Right atrium auricular region (tissue), 2 donors: Measurements from ENCODE around the gene TMEM54. TPM values are rescaled to one million over a fixed set of nuclear protein-coding genes. Genes with fewer than 3 reads are reported as not detected.

Experiments
- DNase-seq: peaks from one replicate; pipeline ENCODE4 v3.0.0-alpha.2; 2019; ENCODE audit warnings: low spot score
- H3K27ac ChIP-seq, 2 donors: fragments of 200-600 bp; sonication (generic); 1 replicate in 1 of 2; 2 replicates in 1 of 2; pipeline ENCODE4 v1.5.1; 2016 to 2019
- H3K27me3 ChIP-seq, 2 donors: fragments of 200-600 bp; sonication (generic); one replicate each; pipeline versions ENCODE4 v1.5.1 to v1.6.0; 2017 to 2019
- H3K36me3 ChIP-seq: fragments of 200-600 bp; sonication (generic); one replicate; pipeline ENCODE4 v1.5.1; 2016
- H3K4me1 ChIP-seq, 2 donors: fragments of 200-600 bp; sonication (generic); one replicate each; pipeline versions ENCODE4 v1.5.1 to v1.6.0; 2017 to 2019
- H3K4me3 ChIP-seq, 2 donors: fragments of 200-600 bp; sonication (generic); 1 replicate in 1 of 2; 2 replicates in 1 of 2; pipeline ENCODE4 v1.5.1; 2017 to 2019; ENCODE audit warnings: mild to moderate bottlenecking in 1 of 2, moderate library complexity in 1 of 2
- H3K9me3 ChIP-seq, 2 donors: fragments of 200-600 bp; sonication (generic); one replicate each; pipeline ENCODE4 v1.5.1; 2019
- total RNA-seq, 2 donors: library from RNA; depleted of rRNA; stranded (reverse); fragments of >200 nt; gene quantifications; one replicate each; pipeline ENCODE4 v1.1.0, GENCODE V29; 2016
- TF ChIP-seq, protein P1 (sequence below), 2 donors: fragments of 200-600 bp; sonication (generic); IDR thresholded peaks; one replicate each; pipeline ENCODE4 v1.5.1; 2019; ENCODE audit warnings: antibody characterized with exemption in 2 of 2

TMEM54 gene
- total RNA-seq, 2 donors from 2014 or later, result 4.7 to 37.9 TPM

DNA sequence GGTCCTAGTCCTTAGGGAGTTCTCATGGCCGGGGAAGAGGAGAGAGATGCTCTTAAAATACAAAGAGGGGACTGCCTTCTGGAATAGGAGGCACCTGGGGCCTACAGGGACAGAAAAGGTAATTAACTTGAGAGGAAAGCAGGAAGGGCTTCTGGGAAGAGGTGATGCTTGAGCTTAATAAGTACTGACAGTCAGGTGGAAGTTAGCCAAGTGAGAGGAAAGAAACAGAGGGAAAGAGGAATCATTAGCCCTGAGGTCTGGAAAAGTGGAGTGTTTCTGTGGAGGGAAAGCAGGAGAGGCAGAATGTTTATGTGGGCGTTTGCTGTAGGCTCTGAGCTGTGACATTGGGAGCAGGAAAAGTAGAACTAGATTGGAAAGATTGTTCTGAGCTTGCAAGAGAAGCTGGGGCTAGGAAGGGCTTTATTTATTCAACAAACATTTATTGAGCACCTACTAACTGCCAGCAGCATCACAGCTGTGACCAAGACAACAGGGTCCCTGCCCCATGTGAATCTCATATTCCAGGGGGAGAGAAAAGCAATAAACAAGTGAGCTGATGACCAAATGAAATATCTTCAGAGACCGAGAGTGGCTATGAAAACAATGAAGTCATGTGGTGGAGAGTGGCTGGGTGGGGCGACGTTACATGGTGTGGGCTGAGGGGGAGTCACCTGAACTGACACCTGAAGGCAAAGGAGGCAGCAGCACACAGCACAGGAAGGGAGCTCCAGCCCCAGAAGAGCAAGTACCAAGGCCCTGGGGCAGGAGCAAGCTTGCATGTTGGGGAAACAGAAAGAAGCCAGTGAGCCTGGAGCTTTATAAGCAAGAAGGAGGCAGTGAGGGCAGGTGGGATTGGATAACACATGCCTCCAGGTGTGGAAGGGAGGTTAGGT, 26.1 kb downstream of the TMEM54 start:
- peaks cover 0 to 50% of the 10 kb centered on the region in 2 donors for H3K4me1 ChIP-seq

DNA sequence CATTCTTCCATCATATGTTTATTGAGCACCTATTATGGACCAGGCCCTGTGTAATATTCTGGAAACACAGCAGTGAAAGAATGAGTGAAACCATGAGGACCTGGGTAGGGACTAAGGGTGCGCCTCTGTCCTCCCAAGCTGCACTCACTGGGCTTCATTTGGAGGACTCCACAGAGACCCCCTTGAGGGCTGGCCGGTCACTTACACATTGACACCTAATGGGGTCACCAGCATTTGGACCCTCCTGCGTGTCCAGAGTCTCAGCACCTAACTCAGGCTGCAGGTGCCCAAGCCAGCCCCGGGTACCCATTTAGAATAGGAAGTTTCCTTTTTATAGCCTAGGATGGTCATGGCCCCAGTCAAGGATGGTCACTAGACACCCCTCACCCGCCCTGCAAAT, 27.7 kb downstream of the TMEM54 start:
- TF ChIP-seq, protein P1, sequence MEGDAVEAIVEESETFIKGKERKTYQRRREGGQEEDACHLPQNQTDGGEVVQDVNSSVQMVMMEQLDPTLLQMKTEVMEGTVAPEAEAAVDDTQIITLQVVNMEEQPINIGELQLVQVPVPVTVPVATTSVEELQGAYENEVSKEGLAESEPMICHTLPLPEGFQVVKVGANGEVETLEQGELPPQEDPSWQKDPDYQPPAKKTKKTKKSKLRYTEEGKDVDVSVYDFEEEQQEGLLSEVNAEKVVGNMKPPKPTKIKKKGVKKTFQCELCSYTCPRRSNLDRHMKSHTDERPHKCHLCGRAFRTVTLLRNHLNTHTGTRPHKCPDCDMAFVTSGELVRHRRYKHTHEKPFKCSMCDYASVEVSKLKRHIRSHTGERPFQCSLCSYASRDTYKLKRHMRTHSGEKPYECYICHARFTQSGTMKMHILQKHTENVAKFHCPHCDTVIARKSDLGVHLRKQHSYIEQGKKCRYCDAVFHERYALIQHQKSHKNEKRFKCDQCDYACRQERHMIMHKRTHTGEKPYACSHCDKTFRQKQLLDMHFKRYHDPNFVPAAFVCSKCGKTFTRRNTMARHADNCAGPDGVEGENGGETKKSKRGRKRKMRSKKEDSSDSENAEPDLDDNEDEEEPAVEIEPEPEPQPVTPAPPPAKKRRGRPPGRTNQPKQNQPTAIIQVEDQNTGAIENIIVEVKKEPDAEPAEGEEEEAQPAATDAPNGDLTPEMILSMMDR (IDR thresholded peaks at IDR 0.05), result no peak
- H3K4me3 ChIP-seq, result no peak overlapping the region
- no peak for DNase-seq
- no peak overlapping the region for H3K27ac ChIP-seq
- peaks cover 0 to 52% of the 10 kb centered on the region in 2 donors for H3K4me1 ChIP-seq
- H3K36me3 ChIP-seq, result no peaks in the 10 kb centered on the region
- no peaks in the 10 kb centered on the region for H3K9me3 ChIP-seq
- no peaks in the 10 kb centered on the region for H3K27me3 ChIP-seq

More for the DNA sequence above, 26.1 kb downstream of the TMEM54 start:
- Histone ChIP-seq H3K27ac (no peak overlapping the region), H3K9me3 (no peaks in the 10 kb centered on the region), H3K27me3 (no peaks in the 10 kb centered on the region), H3K4me3 (no peak overlapping the region), H3K36me3 (no peaks in the 10 kb centered on the region)
- no peak for DNase-seq
- TF ChIP-seq, protein P1 (IDR thresholded peaks at IDR 0.05), result no peak

DNA sequence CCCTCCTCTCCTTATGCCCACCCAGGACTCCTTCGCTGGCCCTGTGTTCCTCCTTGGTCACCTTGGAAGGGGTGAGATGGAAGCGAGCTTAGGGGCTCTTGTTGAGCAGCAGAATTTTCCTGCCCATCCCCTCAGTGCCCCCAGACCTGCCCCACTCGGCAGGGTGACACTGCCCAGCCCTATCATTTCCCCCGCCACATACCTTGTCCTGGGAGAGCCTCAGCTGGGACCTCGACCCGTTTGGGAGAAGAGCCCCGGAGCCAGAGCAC, 29.1 kb downstream of the TMEM54 start:
- H3K4me3 ChIP-seq, result peak overlapping the region in 1 of 2 donors; percentile 17
- peak overlapping the region in 1 of 2 donors; percentile 43 for H3K27ac ChIP-seq
- peaks cover 0 to 40% of the 10 kb centered on the region in 2 donors for H3K4me1 ChIP-seq
- DNase-seq, result no peak
- H3K36me3 ChIP-seq, result no peaks in the 10 kb centered on the region
- no peaks in the 10 kb centered on the region for H3K9me3 ChIP-seq
- TF ChIP-seq, protein P1 (IDR thresholded peaks at IDR 0.05), result no peak
- no peaks in the 10 kb centered on the region for H3K27me3 ChIP-seq

DNA sequence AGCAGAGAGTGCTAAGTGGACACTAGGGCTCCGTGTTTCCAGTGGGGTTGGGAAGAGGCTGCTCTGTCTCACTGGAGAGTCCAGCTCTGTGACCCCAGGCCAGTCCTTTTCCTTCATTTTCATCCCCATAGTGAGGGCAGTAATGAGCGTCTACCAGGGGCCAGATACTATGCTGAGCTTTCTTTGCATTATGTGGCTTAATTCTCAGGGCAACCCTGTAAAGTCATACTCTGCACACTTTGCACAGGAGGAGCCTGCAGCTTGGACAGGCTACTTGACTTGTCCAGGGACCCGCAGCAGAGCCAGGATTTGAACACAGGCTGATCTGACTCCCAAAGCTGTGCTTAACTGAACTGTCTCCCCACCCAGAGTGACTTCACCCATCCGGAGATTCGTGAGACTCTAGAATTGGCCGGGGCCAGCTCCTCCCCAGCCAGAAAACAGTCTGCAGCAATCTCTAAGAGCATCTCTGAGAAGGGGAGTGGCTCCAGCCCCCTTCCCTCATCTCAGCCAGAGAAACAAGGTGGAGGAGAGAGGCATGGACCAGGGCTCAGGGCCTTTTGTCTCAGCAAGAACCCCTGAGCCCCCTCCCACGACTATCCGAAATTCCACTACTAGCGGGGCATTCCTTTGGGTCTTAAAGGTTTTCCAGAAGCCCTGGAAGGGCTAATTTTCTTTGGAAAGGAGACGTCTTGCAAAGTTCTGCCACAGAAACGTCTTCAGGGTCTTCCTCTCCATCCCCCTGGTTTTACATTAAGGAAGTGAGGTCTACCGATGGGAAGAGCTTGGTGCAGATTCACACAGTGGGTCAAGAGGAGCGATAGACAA, 29.6 kb downstream of the TMEM54 start:
- DNase-seq, result peak; percentile 68
- Histone ChIP-seq H3K27me3 (no peaks in the 10 kb centered on the region), H3K4me1 (peaks cover 0 to 34% of the 10 kb centered on the region in 2 donors), H3K4me3 (peak overlapping the region; percentile 46 to 60), H3K9me3 (no peaks in the 10 kb centered on the region), H3K36me3 (no peaks in the 10 kb centered on the region), H3K27ac (peak overlapping the region; percentile 78 to 81)
- TF ChIP-seq, protein P1 (IDR thresholded peaks at IDR 0.05), result no peak

DNA sequence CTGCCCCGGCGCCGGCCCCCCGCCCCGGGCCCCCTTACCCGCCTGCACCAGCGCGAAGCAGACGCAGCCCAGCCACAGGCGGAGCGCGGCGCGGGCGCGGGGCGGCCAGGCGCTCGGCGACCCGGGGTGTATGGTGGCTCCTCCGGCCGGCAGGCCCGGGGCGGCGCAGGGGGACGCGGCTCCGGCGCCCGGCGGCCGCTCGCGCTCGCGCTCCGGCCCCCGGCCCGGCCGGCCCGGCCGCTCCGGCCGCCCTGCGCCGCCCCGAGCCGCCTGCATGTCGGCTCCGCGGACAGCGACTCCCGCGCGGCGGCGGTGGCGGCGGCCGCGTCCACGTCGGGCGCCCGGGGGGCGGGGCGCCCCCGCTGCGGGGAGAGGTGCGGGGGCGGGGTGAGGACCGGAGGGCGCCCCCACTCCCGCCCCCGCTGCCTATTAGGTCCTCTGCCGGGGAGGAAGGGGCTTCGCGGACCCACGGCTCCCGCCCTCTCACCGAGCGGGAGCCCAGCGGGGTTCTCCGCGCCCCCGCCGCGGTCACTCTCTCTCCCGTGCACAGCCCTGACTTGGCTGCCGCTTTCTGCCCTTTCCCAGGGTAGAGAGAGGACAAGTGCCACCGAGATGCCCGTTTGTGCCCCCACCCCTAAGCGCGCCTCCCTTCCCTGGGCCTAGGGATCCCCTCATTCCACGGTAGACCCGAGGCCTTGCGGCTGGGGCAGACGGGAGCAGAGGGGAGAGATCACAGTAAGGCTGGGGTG, 30.4 kb downstream of the TMEM54 start, which contains the start of gene FNDC5:
Gene FNDC5, minus strand, starts transcription at position 298 of the 749 bp plus-strand sequence.
- no peak for DNase-seq
- Histone ChIP-seq H3K9me3 (no peaks in the 10 kb centered on the region), H3K36me3 (no peaks in the 10 kb centered on the region), H3K4me1 (peaks cover 0 to 35% of the 10 kb centered on the region in 2 donors), H3K27me3 (no peaks in the 10 kb centered on the region), H3K4me3 (peak within 1 kb of the TSS; percentile 46 to 60), H3K27ac (peak within 1 kb of the TSS; percentile 78 to 81)
- TF ChIP-seq, protein P1 (IDR thresholded peaks at IDR 0.05), result no peak
